GM11168 (cell line): ENCODE measurements around the gene SLC26A8.
"Not testable (repeated sequence)": the region's sequence is repeated elsewhere in the genome, so short reads cannot be mapped to it uniquely, and the experiment has no call there.

Source experiments
- in situ Hi-C: fragments of 300-500 bp; cut with MboI; formaldehyde crosslinking; loops from one replicate; pipeline ENCODE4 v1.12.0; 2022; ENCODE audit warnings: low sequenced_read_pairs; ENCODE audit not compliant: unreplicated experiment

The SLC26A8 gene

DNA sequence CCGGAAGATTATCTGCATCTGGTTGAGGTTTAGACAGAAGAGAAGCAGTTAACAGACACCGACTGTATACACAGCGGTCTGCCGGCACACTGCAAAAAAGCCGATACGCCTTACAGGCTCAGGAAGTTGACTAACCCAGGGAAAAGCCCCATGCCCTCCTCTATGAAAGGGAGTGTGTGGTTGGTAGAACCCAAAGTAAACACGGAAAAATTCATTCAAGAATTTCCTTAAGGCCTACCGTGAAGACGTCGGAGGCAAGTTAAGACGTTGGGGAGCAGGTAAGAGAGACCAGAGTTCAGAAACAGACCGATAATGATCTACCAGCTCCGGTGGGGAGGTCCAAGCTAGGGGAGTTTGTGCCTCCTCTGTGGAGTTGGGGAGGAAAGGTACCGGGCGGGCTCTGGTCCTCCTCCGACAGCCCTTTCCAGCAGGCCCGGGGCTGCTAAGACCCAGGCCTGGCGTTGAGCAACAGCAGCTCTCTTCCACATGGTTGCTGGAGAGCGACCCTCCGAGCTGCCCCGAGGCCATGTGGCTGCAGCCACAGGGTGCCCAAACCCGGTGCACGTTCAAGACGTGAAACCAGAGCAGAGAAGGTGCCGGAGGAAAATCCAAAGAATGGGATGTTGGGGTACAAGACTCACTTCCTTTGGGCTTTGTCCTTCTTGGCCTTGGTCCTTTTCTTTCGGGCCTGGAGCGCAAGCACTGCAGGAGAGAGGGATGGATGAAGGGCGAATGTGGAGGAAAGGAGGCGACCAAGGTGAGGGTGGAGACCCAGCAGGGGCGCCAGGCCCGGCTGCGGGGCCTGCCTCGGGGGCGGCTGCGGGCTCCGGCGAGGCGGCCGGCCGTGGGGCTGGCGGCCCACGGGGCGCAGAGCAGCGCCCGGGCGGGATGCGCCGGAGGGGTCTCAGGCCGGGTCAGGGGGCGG, 104.4 kb downstream of the SLC26A8 start:
- in situ Hi-C loops, result no loop called here

DNA sequence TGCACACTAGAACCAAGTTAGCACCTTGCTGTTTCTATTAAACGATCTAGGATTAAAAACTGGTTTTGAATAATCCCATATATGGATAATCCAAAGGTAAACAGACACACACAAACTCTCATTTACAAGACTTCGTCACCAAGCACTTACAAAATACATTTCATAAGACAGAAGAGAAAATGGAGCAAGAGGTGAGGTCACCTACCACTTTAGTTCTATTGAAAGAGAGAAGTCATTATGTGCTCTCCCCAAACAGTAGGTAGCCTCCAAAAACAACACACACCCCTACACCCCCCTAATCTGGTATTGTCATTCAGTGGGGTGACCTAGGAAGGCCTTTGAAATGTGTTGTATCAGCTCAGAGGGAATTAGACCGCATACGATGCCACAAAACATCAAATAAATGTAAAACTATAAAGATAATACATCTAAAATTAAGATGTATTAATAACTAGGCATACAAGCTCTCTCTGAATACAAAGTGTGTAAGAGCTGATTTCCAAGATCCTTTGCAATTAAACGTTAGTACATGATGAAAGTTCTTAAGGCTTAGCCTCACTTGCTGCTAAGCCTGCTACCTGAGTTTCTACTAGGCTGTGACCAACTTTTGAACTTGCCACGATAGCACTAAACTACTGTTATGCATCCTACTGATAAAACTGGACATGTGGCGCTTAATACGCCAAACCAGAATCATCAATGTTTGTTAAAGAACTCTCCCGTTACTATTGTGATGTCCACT, 105.2 kb downstream of the SLC26A8 start:
- in situ Hi-C loops, result no loop called here

DNA sequence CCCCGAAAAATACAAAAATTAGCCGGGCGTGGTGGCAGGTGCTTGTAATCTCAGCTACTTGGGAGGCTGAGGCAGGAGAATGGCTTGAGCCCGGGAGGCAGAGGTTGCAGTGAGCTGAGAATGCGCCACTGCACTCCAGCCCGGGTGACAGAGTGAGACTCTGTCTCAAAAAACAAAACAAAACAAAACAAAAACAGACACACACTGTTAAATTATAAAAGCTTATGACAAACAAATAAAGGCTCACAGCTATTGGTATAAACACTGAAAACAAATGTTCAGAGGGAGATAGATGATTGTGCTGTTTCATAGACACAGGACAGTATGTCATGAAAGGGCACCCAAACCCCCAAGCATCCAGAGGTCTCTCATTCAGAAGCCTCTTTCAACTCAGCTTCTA, 107.5 kb downstream of the SLC26A8 start:
- in situ Hi-C loops, result not testable (repeated sequence)

DNA sequence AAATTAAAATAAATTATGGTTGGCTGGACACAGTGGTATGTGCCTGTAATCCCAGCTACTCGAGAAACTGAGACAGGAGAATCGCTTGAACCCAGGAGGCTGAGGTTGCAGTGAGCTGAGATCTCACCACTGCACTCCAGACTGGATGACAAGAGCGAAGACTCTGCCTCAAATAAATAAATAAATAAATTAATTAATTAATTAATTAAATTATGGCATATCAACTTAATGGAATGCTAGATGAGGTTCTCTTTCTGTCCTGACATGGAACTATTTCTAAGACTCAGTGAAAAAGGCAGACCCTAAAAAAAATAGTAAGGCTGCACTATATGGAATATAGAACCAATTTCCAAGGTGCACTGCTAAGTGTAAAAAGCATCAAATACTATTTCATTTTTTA, 108.4 kb downstream of the SLC26A8 start:
- in situ Hi-C loops, result no loop called here

DNA sequence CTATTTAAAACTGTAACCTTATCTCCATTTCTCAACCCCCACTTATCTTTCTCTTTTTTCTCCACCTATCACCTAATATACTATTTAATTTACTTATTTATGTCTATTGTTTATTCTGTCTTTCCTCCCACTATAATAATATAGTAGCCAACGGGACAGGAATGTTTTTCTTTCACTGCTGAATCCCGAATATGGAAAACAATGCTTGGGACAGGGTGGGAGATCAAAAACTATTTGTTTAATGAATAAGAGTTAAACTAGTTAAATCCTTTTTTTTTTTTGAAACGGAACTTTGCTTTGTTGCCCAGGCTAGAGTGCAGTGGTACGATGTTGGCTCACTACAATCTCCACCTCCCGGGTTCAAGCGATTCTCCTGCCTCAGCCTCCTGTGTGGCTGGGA, 109.9 kb downstream of the SLC26A8 start:
- in situ Hi-C loops, result no loop called here

DNA sequence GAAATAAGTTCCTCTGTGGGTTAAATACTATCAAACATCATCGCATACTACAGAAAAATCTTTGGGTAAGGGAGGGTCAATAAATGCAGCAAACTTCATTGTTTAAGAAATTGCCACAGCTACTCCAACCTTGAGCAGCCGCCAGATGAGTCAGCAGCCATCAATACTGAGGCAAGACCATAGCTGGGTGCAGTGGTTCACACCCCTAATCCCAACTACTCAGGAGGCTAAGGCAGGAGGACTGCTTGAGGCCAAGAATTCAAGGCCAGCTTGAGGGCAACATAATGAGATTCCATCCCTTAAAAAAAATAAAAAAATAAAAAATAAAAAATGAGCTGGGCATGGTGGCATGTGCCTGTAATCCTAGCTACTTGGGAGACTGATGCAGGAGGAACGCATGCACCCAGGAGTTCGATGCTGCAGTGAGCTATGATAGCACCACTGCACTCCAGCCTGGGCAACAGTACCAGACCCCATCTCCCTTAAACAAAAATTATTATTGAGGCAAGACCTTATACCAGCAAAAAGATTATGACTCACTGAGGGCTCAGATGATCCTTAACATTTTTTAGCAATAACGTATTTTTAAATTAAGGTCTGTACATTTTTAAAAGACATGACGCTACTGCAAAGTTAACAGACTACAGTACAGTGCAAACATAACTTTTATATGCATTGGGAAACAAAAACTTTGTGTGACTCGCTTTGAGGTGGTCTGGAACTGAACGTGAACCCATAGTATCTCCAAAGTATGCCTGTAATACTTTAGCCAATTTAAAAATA, 112.4 kb downstream of the SLC26A8 start:
- in situ Hi-C loops, result no loop called here

DNA sequence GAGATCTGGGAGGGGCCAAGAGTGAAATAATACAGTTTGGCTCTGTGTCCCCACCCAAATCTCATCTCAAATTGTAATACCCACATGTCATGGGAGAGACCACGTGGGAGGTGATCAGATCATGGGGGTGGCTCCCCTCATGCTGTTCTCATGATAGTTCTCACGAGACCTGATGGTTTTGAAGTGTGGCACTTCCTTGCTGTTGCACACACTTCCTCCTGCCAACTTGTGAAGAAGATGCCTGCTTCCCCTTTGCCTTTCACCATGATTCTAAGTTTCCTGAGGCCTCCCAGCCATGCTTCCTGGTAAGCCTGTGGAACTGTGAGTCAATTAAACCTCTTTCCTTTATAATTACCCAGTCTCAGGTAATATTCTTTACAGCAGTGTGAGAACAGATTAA, 114.9 kb downstream of the SLC26A8 start:
- in situ Hi-C loops, result not testable (repeated sequence)

DNA sequence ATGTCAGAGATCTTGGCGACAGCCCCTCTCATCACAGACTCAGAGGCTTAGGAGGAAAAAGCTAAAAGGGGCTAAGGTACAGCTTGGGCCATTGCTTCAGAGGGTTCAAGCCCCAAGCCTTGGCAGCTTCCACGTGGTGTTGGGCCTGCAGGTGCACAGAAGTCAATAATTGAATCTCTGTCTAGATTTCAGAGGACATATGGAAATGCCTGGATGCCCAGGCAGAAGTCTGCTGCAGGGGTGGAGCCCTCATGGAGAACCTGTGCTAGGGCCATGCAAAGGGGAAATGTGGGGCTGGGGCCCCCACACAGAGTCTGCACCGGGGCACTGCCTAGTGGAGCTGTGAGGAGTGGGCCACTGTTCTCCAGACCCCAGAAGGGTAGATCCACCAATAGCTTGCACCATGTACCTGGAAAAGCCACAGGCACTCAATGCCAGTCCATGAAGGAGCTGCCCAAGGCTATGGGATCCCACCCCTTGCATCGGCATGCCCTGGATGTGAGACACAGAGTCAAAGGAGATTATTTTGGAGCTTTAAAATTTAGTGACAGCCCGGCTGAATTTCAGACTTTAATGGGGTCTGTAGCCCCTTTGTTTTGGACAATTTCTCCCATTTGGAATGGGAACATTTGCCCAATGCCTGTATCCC, 115.6 kb downstream of the SLC26A8 start:
- in situ Hi-C loops, result not testable (repeated sequence)

DNA sequence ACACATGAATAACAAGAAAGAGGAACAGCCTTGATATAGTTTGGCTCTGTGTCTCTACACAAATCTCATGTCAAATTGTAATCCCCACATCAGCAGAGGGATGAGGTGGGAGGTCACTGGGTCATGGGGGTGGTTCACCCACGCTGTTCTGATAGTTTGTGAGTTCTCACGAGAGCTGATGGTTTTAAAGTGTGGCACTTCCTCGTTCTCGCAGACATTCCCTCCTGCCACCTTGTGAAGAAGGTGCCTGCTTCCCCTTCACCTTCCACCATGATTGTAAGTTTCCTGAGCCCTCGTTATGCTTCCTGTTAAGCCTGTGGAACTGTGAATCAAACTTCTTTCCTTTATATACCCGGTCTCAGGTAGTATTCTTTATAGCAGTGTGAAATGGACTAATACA, 116.7 kb downstream of the SLC26A8 start:
- in situ Hi-C loops, result no loop called here

DNA sequence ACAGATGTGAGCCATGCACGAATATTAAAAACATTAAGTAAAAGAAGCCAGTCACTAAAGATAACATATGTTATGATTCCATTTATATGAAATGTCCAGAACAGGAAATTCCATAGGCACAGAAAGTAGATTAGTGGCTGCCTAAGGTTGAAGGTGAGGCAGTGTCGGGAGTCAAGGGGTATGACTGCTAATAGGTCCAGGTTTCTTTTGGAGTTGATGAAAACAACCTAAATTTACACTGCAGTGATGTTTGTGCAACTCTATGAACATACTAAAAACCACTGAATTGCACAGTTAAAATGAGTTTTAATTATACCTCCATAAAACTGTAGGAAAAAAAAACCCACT, 118.0 kb downstream of the SLC26A8 start:
- in situ Hi-C loops, result no loop called here

DNA sequence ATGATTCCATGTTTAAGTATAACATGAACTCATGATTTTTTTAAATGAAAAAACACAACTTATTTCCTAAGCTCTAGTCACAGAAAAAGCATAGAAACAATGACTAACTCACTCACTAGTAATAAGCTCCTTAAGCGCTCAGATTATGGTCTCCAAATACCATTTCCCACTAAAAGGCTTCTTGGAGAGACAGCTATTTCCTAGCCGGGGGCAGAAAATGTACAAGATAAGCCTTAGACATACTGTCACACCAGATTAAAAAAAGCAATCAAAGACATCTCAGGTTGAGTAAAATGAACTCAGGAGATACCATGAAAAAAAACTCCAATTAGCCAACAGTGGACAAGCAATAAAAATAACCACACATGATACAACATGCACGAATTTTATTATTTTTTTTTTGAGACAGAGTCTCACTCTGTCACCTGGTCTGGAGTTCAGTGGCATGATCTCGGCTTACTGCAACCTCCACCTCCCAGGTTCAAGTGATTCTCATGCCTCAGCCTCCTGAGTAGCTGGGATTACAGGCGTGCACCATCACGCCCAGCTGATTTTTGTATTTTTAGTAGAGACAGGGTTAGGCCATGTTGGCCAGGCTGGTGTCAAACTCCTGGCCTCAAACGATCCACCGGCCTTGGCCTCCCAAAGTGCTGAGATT, 118.5 kb downstream of the SLC26A8 start:
- in situ Hi-C loops, result no loop called here

DNA sequence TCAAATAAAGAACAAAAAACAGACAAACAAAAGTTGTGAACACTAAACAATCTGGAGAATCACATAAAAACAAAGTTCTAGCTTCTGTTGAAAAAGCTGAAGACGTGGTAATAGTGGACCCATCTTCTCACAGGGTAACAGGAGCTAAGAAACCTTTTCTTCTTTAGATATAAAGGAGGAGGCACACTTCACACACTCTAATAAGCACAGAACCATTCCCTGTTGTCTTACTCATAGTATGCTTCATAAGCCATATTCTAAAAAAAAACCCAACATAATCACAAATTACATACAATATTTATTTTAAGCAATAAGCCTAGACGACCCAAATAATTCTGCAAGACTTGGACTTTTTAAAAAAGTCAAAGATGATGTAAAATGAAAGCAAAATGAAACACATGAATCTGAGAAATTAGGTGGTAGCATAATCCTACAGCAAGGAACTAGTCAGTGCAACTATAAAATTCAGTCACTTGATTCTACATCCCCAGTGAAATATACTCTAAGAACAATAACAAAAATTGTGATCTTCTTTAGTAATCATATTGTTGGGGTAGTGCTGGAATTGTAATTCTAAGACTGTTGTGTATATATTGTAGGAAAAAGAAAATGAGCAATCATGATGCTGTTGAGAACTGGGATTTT, 119.2 kb downstream of the SLC26A8 start:
- in situ Hi-C loops, result no loop called here

DNA sequence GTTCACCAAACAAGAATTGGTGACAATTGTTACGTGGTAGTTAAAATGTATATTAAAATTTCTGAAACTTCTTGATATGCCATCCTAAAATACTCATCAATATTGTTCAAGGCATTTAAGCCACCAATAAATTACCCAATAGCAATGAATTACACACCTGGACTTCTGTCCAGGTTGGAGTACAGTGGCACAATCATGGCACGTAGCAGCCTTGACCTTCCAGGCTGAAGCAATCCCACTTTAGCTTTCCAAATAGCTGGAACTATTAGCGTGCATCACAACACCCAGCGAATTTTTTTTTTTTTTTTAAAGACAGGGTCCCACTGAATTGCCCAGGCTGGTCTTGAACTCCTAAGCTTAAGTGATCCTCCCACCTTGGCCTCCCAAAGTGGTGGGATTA, 120.8 kb downstream of the SLC26A8 start:
- in situ Hi-C loops, result no loop called here

DNA sequence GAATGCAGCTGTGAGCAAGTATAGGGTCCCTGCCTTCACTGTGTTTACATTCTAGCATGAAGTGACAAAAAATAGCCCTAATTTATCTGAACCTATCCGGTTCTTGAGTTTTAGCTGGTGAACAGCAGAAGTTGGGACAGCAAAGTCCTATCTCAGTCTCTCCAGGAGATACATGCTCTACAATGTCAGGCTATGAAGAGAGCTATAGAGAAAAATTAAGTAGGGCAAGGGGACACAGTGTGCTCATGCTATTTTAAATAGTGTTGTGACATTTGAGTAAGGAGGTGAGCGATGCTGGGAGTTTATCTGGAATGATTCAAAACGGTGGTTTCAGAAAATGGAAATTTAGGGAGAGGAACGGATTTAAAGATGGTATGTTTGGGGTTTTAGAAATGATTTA, 124.0 kb downstream of the SLC26A8 start:
- in situ Hi-C loops, result no loop called here

DNA sequence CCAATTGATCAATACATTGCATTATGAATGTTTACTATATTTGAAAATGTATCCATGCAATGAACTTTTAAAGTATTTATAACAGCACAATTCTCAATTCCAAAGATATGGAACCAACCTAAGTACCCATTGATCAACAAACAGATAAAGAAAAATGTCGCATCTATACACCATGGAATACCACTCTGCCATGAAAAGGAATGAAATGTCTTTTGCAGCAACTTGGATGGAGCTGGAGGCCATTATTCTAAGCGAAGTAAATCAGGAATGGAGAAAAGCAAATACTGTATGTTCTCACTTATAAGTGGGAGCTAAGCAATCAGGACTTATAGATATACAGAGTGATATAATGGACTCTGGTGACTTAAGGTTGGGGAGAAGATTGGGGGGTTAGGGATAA, 126.4 kb downstream of the SLC26A8 start:
- in situ Hi-C loops, result no loop called here

DNA sequence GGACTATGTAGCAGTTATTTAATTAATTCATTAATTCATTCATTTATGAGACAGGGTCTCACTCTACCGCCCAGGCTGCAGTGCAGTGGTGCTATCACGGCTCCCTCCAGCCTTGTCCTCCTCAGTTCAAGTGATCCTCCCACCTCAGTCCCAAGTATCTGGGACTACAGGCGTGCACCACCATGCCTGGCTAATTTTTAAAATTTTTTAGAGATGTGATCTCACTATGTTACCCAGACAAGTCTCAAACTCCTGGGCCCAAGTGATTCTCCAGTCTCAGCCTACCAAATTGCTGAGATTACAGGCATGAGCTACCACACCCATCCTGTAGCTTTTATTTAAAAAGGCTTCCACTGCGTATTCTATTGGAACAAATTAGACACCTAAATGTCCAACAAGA, 127.0 kb downstream of the SLC26A8 start:
- in situ Hi-C loops, result no loop called here

DNA sequence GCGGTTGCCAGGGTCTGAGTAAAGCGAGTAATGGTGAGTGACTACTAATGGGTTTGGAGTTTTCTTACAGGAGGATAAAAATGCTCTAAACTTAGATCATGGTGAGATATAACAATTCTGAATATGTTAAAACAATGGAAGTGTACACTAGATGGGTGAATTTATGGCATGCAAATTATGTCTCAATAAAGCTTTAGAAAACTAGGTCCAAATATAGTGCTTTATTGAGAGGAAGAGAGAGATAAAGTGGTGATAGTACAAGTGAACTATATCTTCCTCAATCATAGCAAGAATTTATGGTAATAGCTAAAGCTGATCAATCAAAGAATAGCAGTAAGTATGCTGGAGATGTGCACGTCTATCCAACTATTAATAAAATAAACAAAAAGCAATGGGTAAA, 127.4 kb downstream of the SLC26A8 start:
- in situ Hi-C loops, result no loop called here

DNA sequence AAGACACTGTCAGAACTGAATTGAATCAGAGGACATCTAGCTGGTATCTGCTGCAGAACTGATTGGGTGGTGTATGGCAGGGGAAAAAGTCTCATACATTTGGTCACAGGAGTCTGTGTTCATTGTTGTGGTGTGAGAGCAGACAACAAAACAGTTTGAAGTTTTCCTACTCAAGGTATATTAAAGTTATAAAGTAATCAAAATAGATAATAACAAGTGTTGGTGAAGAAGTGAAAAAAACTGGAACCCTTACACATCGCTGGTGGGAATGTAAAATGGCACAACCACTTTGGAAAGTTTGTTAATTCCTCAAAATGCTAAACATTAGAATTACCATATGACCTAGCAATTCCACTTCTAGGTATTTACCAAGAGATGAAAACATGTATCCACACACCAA, 128.2 kb downstream of the SLC26A8 start:
- in situ Hi-C loops, result no loop called here

DNA sequence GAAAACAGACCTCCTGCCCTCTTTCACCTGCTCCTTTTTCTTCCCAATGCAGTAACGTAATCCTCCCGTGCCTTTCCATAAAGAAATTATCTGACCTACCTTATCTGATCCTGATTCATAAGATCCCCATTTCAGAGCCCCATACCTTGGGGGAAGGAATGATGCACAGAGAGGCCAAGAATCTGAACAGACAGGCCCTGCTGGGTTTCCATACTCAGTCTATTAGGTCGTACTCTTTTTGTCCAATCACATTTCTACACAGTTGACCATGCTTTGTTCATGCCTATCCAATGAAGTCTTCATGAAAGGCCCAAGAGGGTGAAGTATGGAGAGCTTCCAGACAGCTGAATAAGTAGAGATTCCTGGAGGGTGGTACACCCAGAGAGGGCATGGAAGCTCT, 128.9 kb downstream of the SLC26A8 start:
- in situ Hi-C loops, result no loop called here
